Neutrophil (primary cell): Measurements from ENCODE around the gene FYN.

ENCODE experiments used
- H3K27ac ChIP-seq: fragments of 200-600 bp; sonication (generic); 2 replicates; pipeline ENCODE4 v1.5.1; 2016; ENCODE audit warnings: mild to moderate bottlenecking, moderate library complexity
- H3K27me3 ChIP-seq: fragments of 200-600 bp; sonication (generic); 2 replicates; pipeline ENCODE4 v1.6.0; 2016; ENCODE audit warnings: mild to moderate bottlenecking
- H3K36me3 ChIP-seq: fragments of 200-600 bp; sonication (generic); 2 replicates; pipeline ENCODE4 v1.5.1; 2017
- H3K4me1 ChIP-seq, 2 experiments: fragments of 200-600 bp in 1 of 2; sonication (generic) in 1 of 2; 1 replicate in 1 of 2; 2 replicates in 1 of 2; pipeline versions ENCODE4 v1.5.1 to v1.6.1; 2013 to 2016; ENCODE audit warnings: low read depth in 1 of 2, low read length in 1 of 2, mild to moderate bottlenecking in 1 of 2, moderate library complexity in 1 of 2; ENCODE audit not compliant: control insufficient read depth in 1 of 2, insufficient read depth in 1 of 2
- H3K4me3 ChIP-seq, 2 experiments: fragments of 200-600 bp in 1 of 2; sonication (generic) in 1 of 2; 1 replicate in 1 of 2; 2 replicates in 1 of 2; pipeline ENCODE4 v1.5.1; 2013 to 2016; ENCODE audit warnings: low read depth in 1 of 2, low read length in 1 of 2, mild to moderate bottlenecking in 1 of 2, moderate library complexity in 1 of 2
- H3K9me3 ChIP-seq: fragments of 200-600 bp; sonication (generic); 2 replicates; pipeline ENCODE4 v1.5.1; 2016
- TF ChIP-seq, protein P1 (sequence below): fragments of 200-600 bp; sonication (generic); IDR thresholded peaks from 2 replicates; pipeline ENCODE4 v1.5.1; 2016; ENCODE audit warnings: antibody characterized with exemption

FYN gene

DNA sequence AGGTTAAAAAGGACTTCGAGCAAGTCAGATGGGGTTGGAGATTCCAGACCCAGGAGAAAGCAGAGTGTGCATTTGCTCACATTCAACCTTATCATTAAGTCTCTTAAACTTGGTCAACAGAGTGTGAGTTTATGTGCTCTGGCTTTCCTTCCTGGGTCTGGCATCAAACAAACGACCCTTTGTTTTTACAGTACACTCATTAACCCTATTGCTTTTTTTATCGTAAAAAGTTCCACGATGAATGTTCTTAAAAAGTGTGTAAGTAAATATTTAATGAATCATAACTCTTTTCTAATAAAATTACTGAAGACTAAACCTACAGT lies 2.5 kb downstream of the FYN start:
- Histone ChIP-seq H3K27me3 (peaks cover 71% of the 10 kb centered on the region), H3K9me3 (no peaks in the 10 kb centered on the region), H3K36me3 (no peaks in the 10 kb centered on the region), H3K27ac (no peak overlapping the region), H3K4me1 (peaks cover 14 to 25% of the 10 kb centered on the region in 2 experiments), H3K4me3 (no peak overlapping the region)
- TF ChIP-seq, protein P1, sequence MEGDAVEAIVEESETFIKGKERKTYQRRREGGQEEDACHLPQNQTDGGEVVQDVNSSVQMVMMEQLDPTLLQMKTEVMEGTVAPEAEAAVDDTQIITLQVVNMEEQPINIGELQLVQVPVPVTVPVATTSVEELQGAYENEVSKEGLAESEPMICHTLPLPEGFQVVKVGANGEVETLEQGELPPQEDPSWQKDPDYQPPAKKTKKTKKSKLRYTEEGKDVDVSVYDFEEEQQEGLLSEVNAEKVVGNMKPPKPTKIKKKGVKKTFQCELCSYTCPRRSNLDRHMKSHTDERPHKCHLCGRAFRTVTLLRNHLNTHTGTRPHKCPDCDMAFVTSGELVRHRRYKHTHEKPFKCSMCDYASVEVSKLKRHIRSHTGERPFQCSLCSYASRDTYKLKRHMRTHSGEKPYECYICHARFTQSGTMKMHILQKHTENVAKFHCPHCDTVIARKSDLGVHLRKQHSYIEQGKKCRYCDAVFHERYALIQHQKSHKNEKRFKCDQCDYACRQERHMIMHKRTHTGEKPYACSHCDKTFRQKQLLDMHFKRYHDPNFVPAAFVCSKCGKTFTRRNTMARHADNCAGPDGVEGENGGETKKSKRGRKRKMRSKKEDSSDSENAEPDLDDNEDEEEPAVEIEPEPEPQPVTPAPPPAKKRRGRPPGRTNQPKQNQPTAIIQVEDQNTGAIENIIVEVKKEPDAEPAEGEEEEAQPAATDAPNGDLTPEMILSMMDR: no peak

DNA sequence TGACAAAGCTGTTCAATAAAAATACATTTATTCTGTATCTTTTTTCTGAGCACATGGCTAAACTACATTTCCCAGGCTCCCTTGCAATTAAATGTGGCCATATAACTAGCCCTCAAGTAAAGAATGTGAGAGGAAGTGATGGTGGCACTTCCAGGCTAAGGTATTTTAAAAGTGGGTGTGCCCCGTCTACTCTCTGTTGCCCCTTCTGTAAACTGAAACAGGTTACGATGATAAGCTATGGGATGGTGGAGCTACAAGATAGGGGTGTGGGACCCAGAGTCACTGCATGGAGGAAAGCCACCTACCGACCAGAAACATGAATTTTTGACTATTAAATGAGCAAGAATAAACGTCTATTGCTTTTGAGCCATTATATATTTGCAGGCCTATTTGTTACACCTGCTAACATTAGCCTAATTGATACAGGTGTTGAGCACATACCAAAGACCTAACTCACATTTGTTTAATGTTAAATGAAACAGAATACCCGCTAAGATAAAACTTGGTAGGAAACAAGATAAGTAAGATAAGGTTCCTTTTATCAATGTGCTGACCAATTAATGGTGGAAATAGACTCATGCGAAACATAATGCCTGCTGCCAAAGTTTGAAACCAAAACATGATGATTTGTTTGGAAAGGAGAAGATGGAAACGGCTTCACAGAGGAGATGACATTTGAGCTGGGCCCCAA lies 3.1 kb downstream of the FYN start:
- peaks cover 14 to 25% of the 10 kb centered on the region in 2 experiments for H3K4me1 ChIP-seq
- H3K9me3 ChIP-seq: no peaks in the 10 kb centered on the region
- no peak overlapping the region for H3K27ac ChIP-seq
- H3K36me3 ChIP-seq: no peaks in the 10 kb centered on the region
- peaks cover 66% of the 10 kb centered on the region for H3K27me3 ChIP-seq
- H3K4me3 ChIP-seq: no peak overlapping the region
- TF ChIP-seq, protein P1: no peak

DNA sequence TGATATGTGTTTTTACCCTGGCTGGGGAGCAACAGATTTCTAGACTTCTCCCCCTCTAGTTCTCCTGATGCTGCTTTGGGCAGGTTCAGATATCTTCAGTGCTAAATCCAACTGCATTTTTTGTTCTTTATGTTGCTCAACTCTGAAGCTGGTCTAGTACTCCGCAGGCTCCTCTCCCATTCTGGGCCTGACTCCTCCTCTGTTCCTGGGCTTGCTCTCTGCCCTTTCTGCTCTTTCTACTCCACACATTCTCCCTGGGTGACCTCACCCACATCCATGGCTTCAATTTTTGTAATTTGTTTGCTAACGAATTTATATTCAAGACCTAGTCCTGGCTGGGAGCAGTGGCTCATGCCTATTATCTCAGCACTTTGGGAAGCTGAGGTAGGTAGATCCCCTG lies 6.4 kb downstream of the FYN start:
- Histone ChIP-seq H3K4me1 (peaks cover 0 to 2% of the 10 kb centered on the region in 2 experiments), H3K4me3 (no peak overlapping the region), H3K27me3 (peaks cover 32% of the 10 kb centered on the region), H3K27ac (no peak overlapping the region), H3K9me3 (no peaks in the 10 kb centered on the region), H3K36me3 (no peaks in the 10 kb centered on the region)
- TF ChIP-seq, protein P1: no peak

DNA sequence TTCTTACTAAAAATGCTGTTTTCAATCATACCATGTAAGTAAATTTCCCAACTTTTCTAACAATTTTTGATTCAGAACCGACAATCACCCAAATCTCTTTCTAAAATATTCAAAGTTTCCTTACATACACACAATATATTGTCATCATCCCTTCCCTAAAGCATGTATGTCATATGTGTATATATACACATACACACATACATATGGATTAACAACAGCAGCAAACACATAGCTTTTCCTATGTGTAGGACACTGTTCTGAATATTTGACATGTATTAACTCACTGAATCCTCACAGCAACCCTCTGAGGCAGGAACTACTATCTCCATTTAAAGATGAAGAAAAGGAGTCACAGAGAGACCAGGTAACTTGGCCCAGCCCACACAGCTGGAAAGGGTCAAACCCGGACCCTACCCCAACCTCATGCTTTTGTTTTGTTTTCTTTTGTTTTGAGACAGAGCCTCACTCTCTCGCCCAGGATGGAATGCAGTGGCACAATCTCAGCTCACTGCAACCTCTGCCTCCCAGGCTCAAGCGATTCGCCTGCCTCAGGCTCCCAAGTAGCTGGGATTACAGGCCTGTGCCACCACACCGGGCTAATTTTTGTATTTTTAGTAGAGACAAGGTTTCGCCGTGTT lies 7.2 kb downstream of the FYN start:
- Histone ChIP-seq H3K36me3 (no peaks in the 10 kb centered on the region), H3K4me1 (no peaks in the 10 kb centered on the region), H3K27me3 (peaks cover 24% of the 10 kb centered on the region), H3K9me3 (no peaks in the 10 kb centered on the region), H3K27ac (no peak overlapping the region), H3K4me3 (no peak overlapping the region)
- TF ChIP-seq, protein P1: no peak

DNA sequence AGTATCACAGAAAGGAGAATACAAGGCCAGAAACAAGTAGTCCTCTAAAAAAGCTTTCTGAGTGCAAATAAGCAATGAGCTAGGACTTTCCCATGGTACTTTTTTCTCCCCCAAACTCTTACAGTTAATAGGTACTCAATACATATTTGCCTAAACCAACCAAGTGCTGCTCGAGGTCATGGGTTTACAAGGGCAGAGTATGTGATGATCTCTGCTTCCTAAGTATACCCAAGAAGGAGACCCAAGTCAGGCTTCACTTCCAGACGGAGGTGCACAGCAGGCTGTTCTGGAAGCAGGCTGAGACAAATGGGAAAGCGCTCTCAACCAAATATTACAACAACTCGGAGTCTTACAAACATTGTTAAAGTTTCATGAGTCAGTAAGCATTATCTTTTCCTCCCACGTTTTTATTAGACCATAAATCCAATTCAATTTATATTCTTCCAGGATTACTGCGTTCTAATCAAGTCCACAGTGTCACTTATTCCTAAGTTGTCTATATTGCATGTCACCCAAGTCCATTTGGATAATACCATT lies 8.1 kb downstream of the FYN start:
- TF ChIP-seq, protein P1: no peak
- no peaks in the 10 kb centered on the region for H3K4me1 ChIP-seq
- H3K27me3 ChIP-seq: peaks cover 15% of the 10 kb centered on the region
- no peaks in the 10 kb centered on the region for H3K9me3 ChIP-seq
- no peaks in the 10 kb centered on the region for H3K36me3 ChIP-seq
- H3K27ac ChIP-seq: no peak overlapping the region
- H3K4me3 ChIP-seq: no peak overlapping the region
